HG03159 (cell line): ENCODE data around the gene PKD1L1.
"Not testable (repeated sequence)": the region's sequence is repeated elsewhere in the genome, so short reads cannot be mapped to it uniquely, and the experiment has no call there.

Experiments used
- ATAC-seq: cut with Tn5 transposase; IDR thresholded peaks from one replicate; pipeline ENCODE4 v1.9.1; 2021; ENCODE audit warnings: mild to moderate bottlenecking, moderate library complexity; ENCODE audit not compliant: unreplicated experiment

Gene PKD1L1

DNA sequence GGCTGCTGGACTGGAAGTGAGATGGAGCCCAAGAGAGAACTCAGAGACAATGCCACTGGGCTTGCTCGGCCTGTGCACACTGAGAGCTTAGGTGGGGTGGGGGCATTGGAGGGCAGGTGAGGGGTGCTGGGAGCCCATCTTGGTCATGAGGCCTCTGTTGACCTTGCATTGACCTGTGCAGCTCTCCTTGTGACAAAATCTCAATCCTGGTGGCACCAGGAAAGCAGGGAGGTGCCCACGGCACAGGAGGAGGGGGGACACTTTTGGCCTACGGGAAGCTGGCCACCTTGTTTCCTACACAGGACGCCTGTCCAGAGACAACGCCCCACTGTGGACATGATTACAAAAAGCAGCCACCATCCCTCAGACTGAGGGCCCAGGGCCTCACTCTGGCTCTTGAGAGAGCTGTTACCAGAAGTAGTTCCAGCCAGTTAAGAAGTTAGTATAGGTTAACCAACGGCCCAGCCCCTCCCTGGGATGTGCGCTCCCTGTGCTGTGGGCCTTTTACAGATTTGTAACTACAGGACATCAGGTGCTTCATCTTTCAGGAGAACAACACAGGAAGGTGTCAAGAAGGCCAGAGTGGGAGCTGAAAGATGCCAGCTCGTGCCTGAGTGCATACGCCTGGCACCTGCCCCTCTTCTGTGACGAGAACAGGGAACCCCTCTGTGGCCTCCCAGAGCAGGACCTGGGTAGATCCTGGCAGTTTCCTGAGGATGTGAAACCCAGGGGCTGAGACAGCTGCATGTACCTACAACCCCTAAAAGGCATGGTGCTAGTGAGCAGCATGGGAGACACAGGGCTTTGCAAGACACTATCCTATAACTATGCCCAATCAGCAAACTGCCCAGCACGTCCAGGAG lies 10.3 kb downstream of the PKD1L1 start:
- ATAC-seq = peak; percentile 61

DNA sequence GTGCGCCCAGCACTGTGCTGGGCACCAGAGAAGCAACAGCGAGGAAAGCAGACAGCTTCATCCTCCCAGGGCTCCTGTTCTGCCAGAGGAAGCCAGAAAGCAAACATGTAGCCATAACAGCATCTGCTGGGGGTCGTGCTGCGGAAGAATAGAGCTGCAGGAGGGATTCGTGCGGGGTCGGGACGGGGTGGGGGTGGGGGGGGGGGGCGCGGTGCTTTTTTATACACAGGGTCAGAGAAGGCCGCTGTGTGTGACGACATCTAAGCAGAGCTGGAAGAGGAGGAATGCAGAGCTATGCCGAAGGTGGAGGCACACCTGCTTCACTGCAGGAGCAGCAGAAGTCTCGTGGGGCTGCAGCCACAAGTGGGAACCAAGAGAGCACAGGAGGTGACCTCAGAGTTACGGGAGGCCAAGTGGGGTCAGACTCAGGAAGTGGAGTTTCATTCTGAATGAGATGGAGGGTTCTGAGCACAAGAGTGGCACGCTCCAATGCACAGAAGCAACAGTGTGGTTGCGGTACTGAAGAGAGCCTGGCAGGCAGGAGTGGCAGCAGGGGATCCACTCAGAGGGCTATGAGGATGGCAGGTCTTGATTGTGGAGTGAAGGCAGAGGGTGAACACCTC lies 11.1 kb downstream of the PKD1L1 start:
- peak; percentile 93 for ATAC-seq

DNA sequence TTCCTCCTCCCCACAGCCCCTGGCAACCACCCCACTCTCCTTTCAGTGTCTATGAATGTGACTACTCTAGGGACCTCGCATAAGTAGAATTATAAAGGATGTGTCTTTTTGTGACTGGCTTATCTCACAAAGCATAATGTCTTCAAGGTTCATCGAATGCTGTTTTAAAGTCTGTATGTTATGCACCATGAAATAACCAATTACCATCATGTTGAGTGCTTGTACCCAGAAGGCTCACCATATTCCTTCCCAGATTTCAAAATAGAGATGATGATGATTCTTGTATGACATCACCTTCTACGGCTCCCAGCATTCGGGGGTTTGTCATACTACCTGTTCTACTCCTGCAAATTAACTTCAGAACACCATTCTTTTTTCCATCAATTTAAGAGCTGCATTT lies 11.9 kb downstream of the PKD1L1 start:
- ATAC-seq = no peak

DNA sequence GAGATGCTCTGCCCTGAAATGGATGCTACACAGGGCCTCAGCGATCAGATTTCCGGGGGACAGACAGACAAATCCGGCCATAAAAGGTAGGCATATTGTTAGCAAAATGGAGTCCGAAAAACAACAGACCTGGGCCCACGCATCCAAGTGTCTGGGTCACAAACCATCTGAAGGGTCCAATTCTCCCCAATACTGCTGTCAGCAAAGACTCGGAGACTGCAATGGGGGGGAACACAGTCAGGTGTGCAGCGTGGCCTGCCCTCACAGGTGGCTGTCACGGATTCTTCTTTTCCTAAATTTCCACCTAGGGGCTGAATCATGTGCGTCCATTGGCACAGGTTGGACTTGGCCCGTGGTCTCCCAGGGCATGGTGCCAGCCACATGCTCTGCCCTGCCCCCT lies 12.9 kb downstream of the PKD1L1 start:
- ATAC-seq = no peak

DNA sequence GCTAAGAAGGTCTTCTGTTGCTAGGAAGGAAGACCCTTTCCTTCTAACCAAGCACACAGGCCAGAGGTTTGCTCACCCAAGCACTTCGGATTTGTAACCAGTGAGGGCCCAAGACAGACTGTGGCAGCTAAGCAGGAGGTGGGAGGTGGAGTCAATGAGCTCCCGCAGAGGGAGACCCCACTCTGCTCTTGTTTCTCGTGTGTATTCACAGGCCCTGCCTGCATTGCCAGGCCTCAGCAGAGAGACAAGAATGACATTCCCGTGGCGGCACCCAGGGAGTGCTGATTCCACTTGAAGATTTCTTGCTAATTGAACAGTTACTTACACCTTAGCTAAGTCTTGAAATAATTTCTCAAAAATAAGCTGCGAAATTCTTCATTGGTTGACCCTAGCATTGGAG lies 13.4 kb downstream of the PKD1L1 start:
- no peak for ATAC-seq

DNA sequence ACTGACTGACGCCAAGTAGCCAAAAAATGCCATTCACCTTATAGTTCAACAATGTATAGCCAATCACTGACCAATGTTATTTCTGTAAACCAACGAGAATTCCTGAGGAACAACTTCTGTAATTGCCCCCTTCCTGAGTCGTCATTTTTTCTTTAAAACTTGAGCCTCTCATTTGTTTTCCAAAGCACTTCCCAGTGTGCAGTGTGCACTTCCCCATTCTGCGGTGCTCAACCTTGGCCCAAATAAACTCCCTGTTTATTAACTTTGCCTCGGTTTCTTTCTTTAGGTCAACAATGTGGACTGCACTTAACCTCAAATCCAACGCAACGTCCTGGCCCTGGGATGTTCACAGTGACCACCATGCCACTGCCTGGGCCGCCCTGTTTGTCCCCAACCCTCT lies 15.1 kb downstream of the PKD1L1 start:
- ATAC-seq = no peak

DNA sequence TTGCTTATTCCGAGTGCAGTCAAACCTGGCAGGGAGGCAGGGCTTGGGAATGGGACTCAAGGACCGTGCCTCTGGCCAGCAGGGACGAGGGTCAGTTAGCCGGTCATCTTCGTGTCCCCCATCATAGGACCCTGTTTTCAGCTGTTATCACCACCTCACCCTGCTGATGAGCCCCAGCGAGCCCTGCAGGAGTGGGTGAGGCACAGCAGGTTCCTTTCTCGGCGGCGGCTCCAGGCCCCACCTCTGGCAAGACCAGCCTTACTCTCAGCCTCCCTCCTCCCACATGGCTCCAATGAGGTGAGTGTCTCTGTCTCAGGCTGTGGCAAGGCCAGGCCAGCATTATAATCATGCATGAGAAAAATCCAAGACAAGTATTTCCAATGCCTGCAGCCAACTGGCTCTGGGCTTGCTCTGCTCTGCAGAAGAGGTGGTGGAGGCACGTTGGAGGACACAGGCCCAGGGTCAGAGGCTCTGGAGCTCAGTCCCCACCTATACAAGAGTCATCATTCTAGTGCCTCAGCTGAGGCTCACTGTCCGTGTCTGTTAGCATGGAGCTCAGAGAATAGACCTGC lies 15.7 kb downstream of the PKD1L1 start:
- no peak for ATAC-seq

DNA sequence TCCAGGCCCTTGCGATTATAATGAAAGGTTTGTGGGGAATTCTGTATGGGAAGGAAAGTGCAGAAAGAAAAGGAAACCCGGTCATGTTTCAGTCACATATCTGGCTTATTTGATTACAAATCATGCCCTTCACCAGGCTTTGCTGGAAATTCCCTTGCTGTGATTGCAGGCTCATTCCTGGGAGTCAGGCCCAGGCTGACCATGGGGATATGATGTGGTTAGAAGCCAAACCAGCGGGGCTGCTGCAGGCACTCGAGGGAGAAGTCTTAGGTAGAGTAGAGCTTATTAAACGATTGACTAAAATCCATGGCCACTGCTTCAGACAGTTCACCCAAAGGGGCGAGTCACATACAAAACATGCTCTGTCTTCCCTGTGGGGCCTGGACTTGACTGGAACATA lies 16.2 kb downstream of the PKD1L1 start:
- no peak for ATAC-seq

DNA sequence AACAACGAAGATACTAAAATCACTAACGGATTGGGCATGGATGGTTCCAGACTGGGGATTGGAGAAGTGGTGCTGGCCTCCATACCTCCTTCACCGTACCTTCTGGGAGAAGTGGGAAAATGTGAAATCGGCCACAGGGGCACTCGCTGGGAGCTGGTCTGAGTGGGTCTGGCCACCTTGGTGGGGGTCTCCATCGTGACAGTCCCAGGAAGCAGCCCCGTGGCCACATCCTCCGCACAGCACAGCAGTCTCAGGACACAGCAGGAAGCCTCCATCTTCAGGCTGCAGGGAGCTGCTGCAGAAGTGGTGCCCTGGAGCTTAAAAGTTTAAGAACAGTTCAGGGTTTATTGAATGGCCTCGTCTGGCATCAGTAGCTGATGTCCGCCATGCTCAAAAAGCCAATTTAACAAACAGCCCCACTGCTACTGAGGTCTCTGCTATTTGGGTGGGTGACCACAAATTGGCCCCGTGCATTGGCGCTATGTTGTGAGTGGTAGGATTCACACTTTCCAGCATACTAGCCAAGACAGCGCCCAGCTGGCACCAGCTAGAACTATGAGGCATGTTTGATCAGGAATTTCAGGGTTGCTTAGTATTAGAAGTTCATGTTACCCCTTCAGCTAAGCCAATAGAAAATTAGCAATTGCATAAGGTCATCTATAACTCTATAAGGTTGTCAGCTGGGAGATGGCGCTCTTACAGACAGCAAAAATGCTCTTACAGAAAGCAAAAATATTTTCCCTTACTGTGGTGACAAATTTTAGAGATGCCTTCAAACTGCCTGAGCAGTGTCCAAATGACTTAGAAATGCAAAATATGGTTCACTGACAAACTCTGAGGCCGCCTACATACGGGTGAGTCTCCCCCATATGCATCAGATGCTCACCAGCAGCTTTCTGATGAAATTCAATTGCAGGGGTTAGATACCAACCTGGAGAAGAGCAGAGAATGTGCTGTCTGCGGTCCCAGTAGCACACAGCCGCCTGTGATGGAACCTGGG lies 17.0 kb downstream of the PKD1L1 start:
- no peak for ATAC-seq

DNA sequence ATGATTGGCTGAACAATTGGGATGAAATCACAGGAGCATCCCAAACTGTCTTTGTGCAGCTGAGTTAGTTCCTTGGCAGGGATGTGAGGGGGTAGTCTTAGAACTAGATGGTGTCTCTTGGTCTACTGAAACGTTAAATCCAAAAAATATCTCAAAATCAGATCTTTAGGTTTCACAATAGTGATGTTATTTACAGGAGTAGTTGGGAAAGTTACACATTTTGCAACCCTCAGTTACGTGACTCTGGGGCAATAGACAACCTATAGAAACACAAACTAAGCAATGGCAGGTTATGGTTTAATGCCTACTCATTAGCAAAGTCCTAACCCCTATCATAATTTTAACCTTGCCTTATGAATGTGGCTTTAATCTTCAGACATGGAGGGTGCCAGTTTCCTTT lies 24.0 kb downstream of the PKD1L1 start:
- ATAC-seq = no peak

DNA sequence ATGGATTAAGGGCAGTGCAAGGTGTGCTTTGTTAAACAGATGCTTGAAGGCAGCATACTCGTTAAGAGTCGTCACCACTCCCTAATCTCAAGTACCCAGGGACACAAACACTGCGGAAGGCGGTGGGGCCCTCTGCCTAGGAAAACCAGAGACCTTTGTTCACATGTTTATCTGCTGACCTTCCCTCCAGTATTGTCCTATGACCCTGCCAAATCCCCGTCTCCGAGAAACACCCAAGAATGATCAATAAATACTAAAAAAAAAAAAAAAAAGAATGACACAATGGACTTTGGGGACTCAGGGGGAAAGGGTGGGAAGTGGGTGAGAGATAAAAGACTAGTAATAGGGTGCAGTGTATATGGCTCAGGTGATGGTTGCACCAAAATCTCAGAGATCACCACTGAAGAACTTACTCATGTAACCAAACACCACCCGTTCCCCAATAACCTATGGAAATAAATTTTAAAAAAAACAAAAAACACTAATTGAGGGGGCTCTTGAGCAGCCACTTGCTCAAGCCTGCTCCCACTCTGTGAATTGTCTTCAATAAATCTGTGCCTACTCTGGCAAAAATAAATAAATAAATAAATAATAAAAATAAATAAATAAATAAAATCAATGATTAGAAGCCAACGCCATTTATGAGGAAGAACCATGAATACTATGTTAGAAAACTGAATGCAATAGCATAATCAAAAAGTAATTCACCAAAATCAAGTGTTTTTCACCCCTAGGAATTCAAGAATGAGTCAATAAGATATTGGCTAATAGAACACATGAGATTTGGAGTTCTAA lies 25.0 kb downstream of the PKD1L1 start:
- not testable (repeated sequence) for ATAC-seq

DNA sequence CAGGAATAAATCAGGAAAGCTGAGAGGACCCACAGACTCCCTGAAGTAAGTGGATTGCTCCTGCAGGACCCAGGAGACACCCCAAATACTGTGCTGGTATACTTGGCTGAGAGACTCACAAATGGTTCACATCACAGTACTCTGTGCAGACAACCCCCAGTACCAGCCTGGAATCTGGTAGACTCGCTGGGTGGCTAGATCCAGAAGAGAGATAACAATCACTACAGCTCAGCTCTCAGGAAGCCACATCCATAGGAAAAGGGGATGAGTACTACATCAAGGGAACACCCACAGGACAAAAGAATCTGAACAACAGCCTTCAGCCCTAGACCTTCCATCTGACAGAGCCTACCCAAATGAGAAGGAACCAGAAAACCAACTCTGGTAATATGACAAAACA lies 31.8 kb downstream of the PKD1L1 start:
- ATAC-seq = not testable (repeated sequence)

DNA sequence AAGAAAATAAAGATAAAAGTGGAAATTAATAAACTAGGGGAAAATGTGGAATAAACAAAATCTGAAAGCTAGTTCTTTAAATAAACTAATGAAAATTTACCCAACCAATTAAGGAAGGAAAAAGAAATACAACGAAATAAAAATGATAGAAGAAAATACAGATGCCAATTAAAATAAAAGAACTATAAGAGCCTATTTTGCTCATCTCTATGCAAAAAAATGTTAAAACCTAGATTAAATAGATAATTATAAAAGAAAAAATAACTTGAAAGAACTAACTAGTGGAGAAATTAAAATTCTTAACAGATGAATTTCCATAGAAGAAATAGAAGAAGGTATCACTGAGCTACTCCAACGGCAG lies 32.7 kb downstream of the PKD1L1 start:
- no peak for ATAC-seq

DNA sequence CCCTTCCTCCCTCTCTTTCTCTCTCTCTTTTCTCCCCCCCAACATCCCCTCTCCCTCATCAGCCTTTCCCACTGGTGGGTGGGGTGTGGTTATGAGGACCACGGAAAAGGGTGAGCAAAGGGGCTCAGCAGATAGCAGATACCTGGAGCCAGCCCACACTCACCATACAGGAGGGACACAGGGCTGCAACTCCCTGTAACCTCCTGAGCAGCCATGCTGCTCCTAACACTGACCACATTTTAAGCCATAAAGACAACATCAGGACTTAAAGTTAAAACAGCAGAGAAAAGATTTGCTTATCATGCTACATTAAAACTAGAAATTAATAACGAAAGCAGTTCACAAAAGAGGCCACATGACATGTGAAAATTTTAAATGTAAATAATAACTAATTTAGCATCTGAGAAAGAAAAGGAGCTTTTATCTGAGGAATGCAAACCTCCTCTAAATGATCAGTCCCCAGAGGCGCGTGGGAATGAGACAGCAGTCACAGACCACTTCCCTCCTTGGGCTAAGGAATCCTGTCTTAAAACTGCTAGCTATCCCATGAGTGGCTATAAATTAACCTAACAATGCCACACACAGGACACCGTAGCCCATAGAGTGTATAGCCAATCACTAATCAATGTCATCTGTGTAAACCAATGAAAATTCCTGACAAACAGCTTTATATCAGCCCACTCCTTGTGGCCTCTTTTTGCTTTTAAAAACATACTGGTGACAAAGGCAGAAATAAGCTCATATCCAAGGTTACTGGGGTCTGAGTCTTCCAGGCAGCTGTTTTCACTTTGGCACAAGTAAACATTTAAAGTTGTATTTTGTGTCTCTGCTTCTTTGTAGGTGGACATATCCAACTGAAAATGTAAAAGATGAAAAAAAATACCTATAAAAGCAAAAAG lies 33.3 kb downstream of the PKD1L1 start:
- ATAC-seq = no peak

DNA sequence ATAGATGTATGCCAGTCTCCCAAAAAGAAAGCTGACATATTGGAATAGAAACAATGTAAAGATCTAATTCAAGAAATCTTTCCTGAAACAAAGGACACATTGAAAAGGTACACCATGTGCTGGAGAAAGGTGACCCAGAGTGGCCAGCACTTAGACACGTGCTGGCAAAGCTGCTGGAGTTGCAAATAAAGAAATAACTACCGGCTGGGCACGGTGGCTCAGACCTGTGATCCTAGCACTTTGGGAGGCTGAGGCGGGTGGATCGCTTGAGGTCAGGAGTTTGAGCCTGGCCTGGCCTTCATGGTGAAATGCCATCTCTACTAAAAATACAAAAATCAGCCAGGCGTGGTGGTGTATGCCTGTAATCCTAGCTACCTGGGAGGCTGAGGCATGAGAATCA lies 35.9 kb downstream of the PKD1L1 start:
- no peak for ATAC-seq

DNA sequence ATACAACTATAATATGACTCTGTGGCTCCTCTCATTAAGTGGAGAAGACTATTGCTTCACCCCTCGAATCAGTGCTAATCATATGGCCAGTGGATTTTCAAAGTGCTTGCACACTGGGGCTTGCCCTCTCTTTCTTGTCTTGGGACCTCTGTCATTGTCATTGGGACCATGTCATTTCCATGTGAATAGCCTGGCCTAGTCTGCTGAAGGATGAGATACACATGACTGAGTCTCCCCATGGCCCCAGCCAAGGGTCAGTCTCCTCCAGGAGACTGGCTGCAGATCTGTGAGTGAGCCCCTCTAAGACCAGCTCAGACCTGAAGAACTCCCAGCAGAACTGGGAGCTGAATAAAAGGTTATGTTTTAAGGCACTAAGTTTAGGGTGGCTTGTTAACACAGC lies 39.5 kb downstream of the PKD1L1 start:
- no peak for ATAC-seq

DNA sequence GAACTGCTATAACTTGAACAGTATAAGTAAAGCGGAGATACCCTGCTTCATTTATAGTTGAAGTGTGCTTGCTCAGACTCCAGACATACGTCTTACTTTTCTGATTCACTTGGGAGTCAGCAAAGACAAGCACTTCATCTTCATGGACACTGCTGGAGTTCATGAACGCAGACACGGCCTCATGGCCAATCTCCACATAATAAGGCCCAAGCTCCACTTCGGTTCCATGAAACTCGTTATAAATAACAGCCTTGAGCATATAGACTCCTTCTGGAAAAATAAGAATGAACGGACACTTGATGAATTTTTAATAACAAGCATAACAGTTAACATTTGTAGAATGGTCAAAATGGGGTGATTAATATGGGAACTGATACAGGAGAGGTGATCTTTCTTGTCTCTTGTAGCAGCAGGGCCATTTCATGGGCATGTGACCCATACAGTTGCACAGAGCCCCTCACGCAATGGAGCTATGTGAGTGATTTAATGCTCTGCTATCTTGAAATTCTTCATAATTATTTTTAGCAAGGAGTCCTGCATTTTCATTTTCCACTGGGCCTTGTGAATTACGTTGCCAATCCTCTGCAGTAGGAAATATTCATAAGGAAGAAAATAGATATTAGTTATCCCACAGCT lies 40.2 kb downstream of the PKD1L1 start:
- no peak for ATAC-seq

DNA sequence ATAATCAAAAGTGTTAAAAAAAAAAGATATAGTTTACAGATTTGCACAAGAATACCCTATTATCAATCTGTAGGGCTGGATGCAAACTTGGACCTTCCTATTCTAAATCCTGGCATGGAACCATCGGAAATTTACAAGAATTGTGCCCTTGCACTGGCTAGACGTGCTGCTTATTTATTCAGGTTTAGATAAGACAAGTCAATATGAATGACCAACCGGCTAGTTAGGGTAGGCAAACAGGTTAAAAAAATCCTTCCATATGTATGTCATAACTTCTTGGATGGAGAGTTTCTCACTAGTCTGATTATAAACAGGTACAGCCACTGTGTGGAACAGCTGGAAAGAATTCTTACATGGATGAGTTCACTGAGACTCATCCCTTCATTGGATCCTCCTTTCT lies 41.4 kb downstream of the PKD1L1 start:
- ATAC-seq = no peak
